H9 (cell line): ENCODE data around the gene PIEZO2. TPM values are rescaled to one million over a fixed set of nuclear protein-coding genes. Genes with fewer than 3 reads are reported as not detected.

ENCODE experiments used
- DNase-seq: peaks from one replicate; pipeline ENCODE4 v3.0.0-alpha.2; 2017
- H2AFZ ChIP-seq: one replicate; pipeline ENCODE4 v1.6.1; 2013; ENCODE audit warnings: mild to moderate bottlenecking, low read length, control low read depth, moderate library complexity
- H2AK5ac ChIP-seq: 2 replicates; pipeline ENCODE4 v1.6.1; 2013; ENCODE audit warnings: low read length, control low read depth, mixed read lengths; ENCODE audit not compliant: insufficient read length
- H2BK120ac ChIP-seq: one replicate; pipeline ENCODE4 v1.6.1; 2013; ENCODE audit warnings: low read depth, mild to moderate bottlenecking, low read length, control low read depth, inconsistent platforms; ENCODE audit not compliant: poor library complexity, severe bottlenecking
- H2BK12ac ChIP-seq: 2 replicates; pipeline ENCODE4 v1.6.1; 2013; ENCODE audit warnings: low read length, control low read depth, mixed read lengths, low read depth; ENCODE audit not compliant: insufficient read length
- H2BK15ac ChIP-seq: 2 replicates; pipeline ENCODE4 v1.6.1; 2013; ENCODE audit warnings: low read depth, low read length, control low read depth
- H2BK20ac ChIP-seq: one replicate; pipeline ENCODE4 v1.6.1; 2013; ENCODE audit warnings: low read depth, mild to moderate bottlenecking, low read length, control low read depth, inconsistent platforms; ENCODE audit not compliant: poor library complexity, severe bottlenecking
- H2BK5ac ChIP-seq: 2 replicates; pipeline ENCODE4 v1.6.1; 2013; ENCODE audit warnings: low read length, control low read depth, mixed read lengths; ENCODE audit not compliant: insufficient read length
- H3K14ac ChIP-seq: 2 replicates; pipeline ENCODE4 v1.6.1; 2013; ENCODE audit warnings: low read length, control low read depth; ENCODE audit not compliant: insufficient read depth
- H3K18ac ChIP-seq: 2 replicates; pipeline ENCODE4 v1.6.1; 2013; ENCODE audit warnings: low read depth, mild to moderate bottlenecking, mixed read lengths, low read length, control low read depth; ENCODE audit not compliant: insufficient read length
- H3K23ac ChIP-seq: 2 replicates; pipeline ENCODE4 v1.6.1; 2013; ENCODE audit warnings: low read length, control low read depth, mixed read lengths, low read depth; ENCODE audit not compliant: insufficient read length
- H3K23me2 ChIP-seq: 2 replicates; pipeline ENCODE4 v1.6.1; 2013; ENCODE audit warnings: low read depth, mild to moderate bottlenecking, mixed read lengths, low read length, control low read depth; ENCODE audit not compliant: insufficient read length, poor library complexity, severe bottlenecking
- H3K27ac ChIP-seq: 2 replicates; pipeline ENCODE4 v1.5.1; 2013; ENCODE audit warnings: low read length, control low read depth, mixed read lengths, low read depth; ENCODE audit not compliant: insufficient read length
- H3K27me3 ChIP-seq: 2 replicates; pipeline ENCODE4 v1.6.1; 2013; ENCODE audit warnings: low read length, control low read depth, inconsistent platforms; ENCODE audit not compliant: insufficient read depth
- H3K4ac ChIP-seq: 2 replicates; pipeline ENCODE4 v1.6.1; 2013; ENCODE audit warnings: low read depth, mild to moderate bottlenecking, control low read depth, inconsistent platforms, low read length, moderate library complexity
- H3K4me1 ChIP-seq: 2 replicates; pipeline ENCODE4 v1.6.1; 2013; ENCODE audit warnings: low read length, control low read depth, inconsistent platforms; ENCODE audit not compliant: insufficient read depth
- H3K4me2 ChIP-seq: 2 replicates; pipeline ENCODE4 v1.6.1; 2013; ENCODE audit warnings: low read length, control low read depth, mixed read lengths; ENCODE audit not compliant: insufficient read length, insufficient read depth
- H3K56ac ChIP-seq: 2 replicates; pipeline ENCODE4 v1.6.1; 2013; ENCODE audit warnings: low read depth, mild to moderate bottlenecking, mixed read lengths, low read length, control low read depth; ENCODE audit not compliant: insufficient read length
- H3K79me1 ChIP-seq: 2 replicates; pipeline ENCODE4 v1.6.1; 2013; ENCODE audit warnings: low read depth, mild to moderate bottlenecking, moderate library complexity, low read length, control low read depth, inconsistent platforms; ENCODE audit not compliant: insufficient read depth, poor library complexity, severe bottlenecking
- H3K79me2 ChIP-seq: 2 replicates; pipeline ENCODE4 v1.6.1; 2013; ENCODE audit warnings: low read length, control low read depth, inconsistent platforms; ENCODE audit not compliant: insufficient read depth
- H3K9ac ChIP-seq: 2 replicates; pipeline ENCODE4 v1.6.1; 2013; ENCODE audit warnings: low read length, control low read depth, mixed read lengths; ENCODE audit not compliant: insufficient read length; ENCODE audit errors: extremely low read depth
- H3K9me3 ChIP-seq: one replicate; pipeline ENCODE4 v1.6.1; 2013; ENCODE audit warnings: low read depth, low read length, inconsistent platforms; ENCODE audit not compliant: control insufficient read depth
- H3T11ph ChIP-seq: one replicate; pipeline ENCODE4 v1.6.1; 2013; ENCODE audit warnings: mild to moderate bottlenecking, low read length, control low read depth, inconsistent platforms
- H4K20me1 ChIP-seq: one replicate; pipeline ENCODE4 v1.6.1; 2013; ENCODE audit not compliant: control insufficient read depth, insufficient read length, insufficient read depth
- H4K5ac ChIP-seq: 2 replicates; pipeline ENCODE4 v1.6.1; 2013; ENCODE audit warnings: low read depth, mild to moderate bottlenecking, mixed read lengths, low read length, control low read depth; ENCODE audit not compliant: insufficient read length
- H4K8ac ChIP-seq: replicated peaks from 2 replicates; pipeline ENCODE4 v1.6.1; 2013; ENCODE audit warnings: low read length, control low read depth, mixed read lengths, low read depth; ENCODE audit not compliant: insufficient read length
- H4K91ac ChIP-seq: 2 replicates; pipeline ENCODE4 v1.6.1; 2013; ENCODE audit warnings: low read depth, mild to moderate bottlenecking, moderate library complexity, mixed read lengths, low read length, control low read depth; ENCODE audit not compliant: insufficient read length
- H3K27ac Mint-ChIP-seq, 3 experiments: 2 replicates in 2 of 3; 3 replicates in 1 of 3; pipeline ENCODE4 v1.8.0; 2020 to 2021; ENCODE audit warnings: mixed read lengths in 3 of 3, mild to moderate bottlenecking in 1 of 3, moderate library complexity in 1 of 3
- H3K27me3 Mint-ChIP-seq: 2 replicates; pipeline ENCODE4 v1.8.0; 2021; ENCODE audit warnings: low read depth, mild to moderate bottlenecking, moderate library complexity, mixed read lengths
- H3K36me3 Mint-ChIP-seq, 3 experiments: 2 replicates in 2 of 3; 3 replicates in 1 of 3; pipeline ENCODE4 v1.8.0; 2020 to 2021; ENCODE audit warnings: low read depth in 3 of 3, mixed read lengths in 3 of 3; ENCODE audit not compliant: insufficient read depth in 1 of 3
- H3K4me1 Mint-ChIP-seq, 2 experiments: 2 replicates each; pipeline ENCODE4 v1.8.0; 2020; ENCODE audit warnings: mixed read lengths in 2 of 2
- H3K4me3 Mint-ChIP-seq, 2 experiments: 2 replicates in 1 of 2; 3 replicates in 1 of 2; pipeline ENCODE4 v1.8.0; 2020 to 2021; ENCODE audit warnings: mild to moderate bottlenecking in 2 of 2, mixed read lengths in 2 of 2, moderate library complexity in 1 of 2
- H3K9me3 Mint-ChIP-seq, 2 experiments: 2 replicates in 1 of 2; 3 replicates in 1 of 2; pipeline ENCODE4 v1.8.0; 2020; ENCODE audit warnings: mild to moderate bottlenecking in 2 of 2, mixed read lengths in 2 of 2, moderate library complexity in 1 of 2
- WGBS: extraction: QIAGEN DNeasy Blood & Tissue Kit; methylation state at CpG from one replicate; pipeline ENCODE4 v1.1.7; 2013; ENCODE audit warnings: missing lambda C conversion rate, low lambda C conversion rate, mixed read lengths; ENCODE audit not compliant: insufficient read length; ENCODE audit errors: extremely low coverage; 5-methylcytosine and 5-hydroxymethylcytosine counted together
- total RNA-seq: library from RNA; stranded (reverse); gene quantifications from 2 replicates; pipeline ENCODE4 v1.2.1, GENCODE V29; 2021
- TF ChIP-seq, protein P1 (sequence below): fragments of 200-600 bp; sonication (generic); conservative IDR thresholded peaks from 3 replicates; pipeline ENCODE4 v1.8.0; 2021; ENCODE audit warnings: antibody characterized with exemption, mild to moderate bottlenecking

The PIEZO2 gene
- total RNA-seq, 1 experiment from 2014 or later: 3.9 TPM

DNA sequence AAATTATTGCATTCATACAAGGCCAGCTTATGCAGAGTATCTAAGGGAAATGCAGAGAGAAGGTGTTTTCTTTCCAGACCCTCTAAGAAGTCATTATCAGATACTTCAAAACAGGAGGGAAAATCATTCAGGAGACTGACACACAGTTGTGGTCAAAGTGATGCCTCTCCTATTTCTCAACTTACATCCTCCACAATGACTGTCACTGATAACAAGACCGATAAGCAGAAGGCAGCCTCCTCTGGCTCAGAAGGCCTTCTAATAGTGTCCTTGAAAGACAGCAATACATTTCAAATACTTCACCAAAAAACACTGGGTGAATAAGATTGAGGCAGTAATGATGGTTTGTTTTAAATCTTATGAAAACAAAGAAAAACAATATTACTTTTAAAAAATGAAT lies 199.7 kb downstream of the PIEZO2 start:
- Histone ChIP-seq H3K79me2 (no peaks in the 10 kb centered on the region), H4K91ac (no peak overlapping the region), H3K23me2 (no peaks in the 10 kb centered on the region), H3K9me3 (peaks cover 6% of the 10 kb centered on the region), H2BK15ac (no peak overlapping the region), H3K27ac (no peak overlapping the region), H3K4ac (no peak overlapping the region), H3K23ac (no peak overlapping the region), H4K5ac (no peak overlapping the region), H3K14ac (no peak overlapping the region), H3K79me1 (no peaks in the 10 kb centered on the region), H2BK120ac (no peak overlapping the region), H3K9ac (no peak overlapping the region), H3K4me1 (no peaks in the 10 kb centered on the region), H3K18ac (no peak overlapping the region), H2BK5ac (no peak overlapping the region), H4K20me1 (no peaks in the 10 kb centered on the region), H2BK20ac (no peak overlapping the region), H2AK5ac (no peak overlapping the region), H3K27me3 (no peaks in the 10 kb centered on the region), H2BK12ac (no peak overlapping the region), H3K56ac (no peak overlapping the region), H2AFZ (no peak overlapping the region), H3T11ph (no peak overlapping the region), H4K8ac (no peak overlapping the region), H3K4me2 (no peak overlapping the region)
- Mint-ChIP-seq H3K4me3 (no peak overlapping the region), H3K27ac (no peak overlapping the region), H3K4me1 (peaks cover 4 to 5% of the 10 kb centered on the region in 2 experiments; a peak in 1 of 4 replicates), H3K36me3 (peaks cover 18 to 23% (median 21%) of the 10 kb centered on the region in 3 experiments), H3K9me3 (peaks cover 24 to 27% of the 10 kb centered on the region in 2 experiments), H3K27me3 (no peaks in the 10 kb centered on the region)
- TF ChIP-seq, protein P1, sequence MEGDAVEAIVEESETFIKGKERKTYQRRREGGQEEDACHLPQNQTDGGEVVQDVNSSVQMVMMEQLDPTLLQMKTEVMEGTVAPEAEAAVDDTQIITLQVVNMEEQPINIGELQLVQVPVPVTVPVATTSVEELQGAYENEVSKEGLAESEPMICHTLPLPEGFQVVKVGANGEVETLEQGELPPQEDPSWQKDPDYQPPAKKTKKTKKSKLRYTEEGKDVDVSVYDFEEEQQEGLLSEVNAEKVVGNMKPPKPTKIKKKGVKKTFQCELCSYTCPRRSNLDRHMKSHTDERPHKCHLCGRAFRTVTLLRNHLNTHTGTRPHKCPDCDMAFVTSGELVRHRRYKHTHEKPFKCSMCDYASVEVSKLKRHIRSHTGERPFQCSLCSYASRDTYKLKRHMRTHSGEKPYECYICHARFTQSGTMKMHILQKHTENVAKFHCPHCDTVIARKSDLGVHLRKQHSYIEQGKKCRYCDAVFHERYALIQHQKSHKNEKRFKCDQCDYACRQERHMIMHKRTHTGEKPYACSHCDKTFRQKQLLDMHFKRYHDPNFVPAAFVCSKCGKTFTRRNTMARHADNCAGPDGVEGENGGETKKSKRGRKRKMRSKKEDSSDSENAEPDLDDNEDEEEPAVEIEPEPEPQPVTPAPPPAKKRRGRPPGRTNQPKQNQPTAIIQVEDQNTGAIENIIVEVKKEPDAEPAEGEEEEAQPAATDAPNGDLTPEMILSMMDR: no peak
- DNase-seq: no peak
- WGBS: no CpG with 5 or more reads among the region's 1 CpG
